ENCODE results near the gene NEURL1. TPM values are rescaled to one million over a fixed set of nuclear protein-coding genes. Genes with fewer than 3 reads are reported as not detected.
"Not testable (repeated sequence)": the region's sequence is repeated elsewhere in the genome, so short reads cannot be mapped to it uniquely, and the experiment has no call there.

Gene NEURL1
- total RNA-seq, 1 donor from 2014 or later = 0.05 TPM

- no peaks in the 10 kb centered on the region for H3K27me3 Mint-ChIP-seq (ENCODE audit: low read depth)
- no peak overlapping the region for H3K4me3 Mint-ChIP-seq (ENCODE audit: unreplicated experiment)
- DNase-seq (ENCODE audit: low spot score) = no peak
- H3K36me3 Mint-ChIP-seq (ENCODE audit: low read depth) = peaks cover 14% of the 10 kb centered on the region
- no peak for TF ChIP-seq CTCF (IDR thresholded peaks at IDR 0.05)
- H3K27ac Mint-ChIP-seq (ENCODE audit: unreplicated experiment) = no peak overlapping the region
- peaks cover 9% of the 10 kb centered on the region for H3K4me1 Mint-ChIP-seq (ENCODE audit: low read depth)
- H3K9me3 Mint-ChIP-seq (ENCODE audit: low read depth) = no peaks in the 10 kb centered on the region
These were observed 108.7 kb downstream of the NEURL1 start for GRCh38 chr10:103602028-103602851.

- H3K27me3 Mint-ChIP-seq (ENCODE audit: low read depth) = no peaks in the 10 kb centered on the region
These were observed 109.3 kb downstream of the NEURL1 start for GRCh38 chr10:103602852-103603155.

GRCh38 chr10:103603382-103603781 is 109.9 kb downstream of the NEURL1 start:
- H3K27ac Mint-ChIP-seq (ENCODE audit: unreplicated experiment) = no peak overlapping the region
- no peaks in the 10 kb centered on the region for H3K9me3 Mint-ChIP-seq (ENCODE audit: low read depth)
- peaks cover 14% of the 10 kb centered on the region for H3K36me3 Mint-ChIP-seq (ENCODE audit: low read depth)
- H3K4me3 Mint-ChIP-seq (ENCODE audit: unreplicated experiment) = no peak overlapping the region
- H3K4me1 Mint-ChIP-seq (ENCODE audit: low read depth) = peaks cover 9% of the 10 kb centered on the region
- no peaks in the 10 kb centered on the region for H3K27me3 Mint-ChIP-seq (ENCODE audit: low read depth)
- DNase-seq (ENCODE audit: low spot score) = no peak
- TF ChIP-seq CTCF (IDR thresholded peaks at IDR 0.05) = no peak

More at GRCh38 chr10:103602852-103603155, 109.3 kb downstream of the NEURL1 start:
- DNase-seq (ENCODE audit: low spot score) = no peak
- Mint-ChIP-seq H3K27ac (ENCODE audit: unreplicated experiment) (no peak overlapping the region), H3K4me3 (ENCODE audit: unreplicated experiment) (no peak overlapping the region), H3K9me3 (ENCODE audit: low read depth) (no peaks in the 10 kb centered on the region), H3K36me3 (ENCODE audit: low read depth) (peaks cover 14% of the 10 kb centered on the region), H3K4me1 (ENCODE audit: low read depth) (peaks cover 9% of the 10 kb centered on the region)
- no peak for TF ChIP-seq CTCF (IDR thresholded peaks at IDR 0.05)

- peak; percentile 64 for DNase-seq (ENCODE audit: low spot score)
- Mint-ChIP-seq H3K27me3 (ENCODE audit: low read depth) (no peaks in the 10 kb centered on the region), H3K36me3 (ENCODE audit: low read depth) (peaks cover 17% of the 10 kb centered on the region), H3K27ac (ENCODE audit: unreplicated experiment) (no peak overlapping the region), H3K4me3 (ENCODE audit: unreplicated experiment) (no peak overlapping the region), H3K9me3 (ENCODE audit: low read depth) (no peaks in the 10 kb centered on the region), H3K4me1 (ENCODE audit: low read depth) (peaks cover 5% of the 10 kb centered on the region)
- TF ChIP-seq CTCF (IDR thresholded peaks at IDR 0.05) = peak; percentile 80
These were observed 112.0 kb downstream of the NEURL1 start for GRCh38 chr10:103605359-103606096.

GRCh38 chr10:103606097-103606438 is 112.6 kb downstream of the NEURL1 start:
- H3K27ac Mint-ChIP-seq (ENCODE audit: unreplicated experiment) = not testable (repeated sequence)

GRCh38 chr10:103607051-103607450 is 113.5 kb downstream of the NEURL1 start:
- not testable (repeated sequence) for H3K27ac Mint-ChIP-seq (ENCODE audit: unreplicated experiment); H3K27me3 Mint-ChIP-seq (ENCODE audit: low read depth); H3K9me3 Mint-ChIP-seq (ENCODE audit: low read depth); DNase-seq (ENCODE audit: low spot score); H3K4me1 Mint-ChIP-seq (ENCODE audit: low read depth); H3K4me3 Mint-ChIP-seq (ENCODE audit: unreplicated experiment)
- H3K36me3 Mint-ChIP-seq (ENCODE audit: low read depth) = peaks cover 19% of the 10 kb centered on the region

More at GRCh38 chr10:103606097-103606438, 112.6 kb downstream of the NEURL1 start:
- not testable (repeated sequence) for H3K9me3 Mint-ChIP-seq (ENCODE audit: low read depth); H3K27me3 Mint-ChIP-seq (ENCODE audit: low read depth); DNase-seq (ENCODE audit: low spot score); H3K4me1 Mint-ChIP-seq (ENCODE audit: low read depth); H3K4me3 Mint-ChIP-seq (ENCODE audit: unreplicated experiment)
- peaks cover 19% of the 10 kb centered on the region for H3K36me3 Mint-ChIP-seq (ENCODE audit: low read depth)

- not testable (repeated sequence) for H3K27ac Mint-ChIP-seq (ENCODE audit: unreplicated experiment); H3K4me3 Mint-ChIP-seq (ENCODE audit: unreplicated experiment); H3K9me3 Mint-ChIP-seq (ENCODE audit: low read depth); DNase-seq (ENCODE audit: low spot score); H3K4me1 Mint-ChIP-seq (ENCODE audit: low read depth); H3K27me3 Mint-ChIP-seq (ENCODE audit: low read depth)
- H3K36me3 Mint-ChIP-seq (ENCODE audit: low read depth) = peaks cover 12% of the 10 kb centered on the region
These were observed 114.6 kb downstream of the NEURL1 start for GRCh38 chr10:103608056-103608455.

Measured in chondrocyte (in vitro differentiated cells).